B cell (primary cell): ENCODE data around the gene PTPRN. TPM values are rescaled to one million over a fixed set of nuclear protein-coding genes. Genes with fewer than 3 reads are reported as not detected.

Source experiments
- ATAC-seq: fragments of 200-7000 bp; cut with Tn5 transposase; one replicate; pipeline ENCODE4 v1.10.0; 2021; ENCODE audit warnings: low read depth, mild to moderate bottlenecking, moderate number of reproducible peaks, moderate library complexity
- CTCF ChIA-PET: fragments of 350-600 bp; sonication (Branson Sonifier 250); formaldehyde crosslinking; loops from one replicate; lab custom pipeline; 2021; ENCODE audit warnings: antibody characterized with exemption, inconsistent platforms; lab: Charles Lee
- POLR2A ChIA-PET: fragments of 350-600 bp; sonication (Branson Sonifier 250); formaldehyde crosslinking; loops from one replicate; lab custom pipeline; 2021; ENCODE audit warnings: antibody characterized with exemption; lab: Charles Lee
- DNase-seq: peaks from one replicate; pipeline ENCODE4 v3.0.0; 2013
- H2AFZ ChIP-seq: 2 replicates; pipeline ENCODE4 v1.6.1; 2012; ENCODE audit warnings: mild to moderate bottlenecking, low read depth, low read length; ENCODE audit not compliant: insufficient read depth, poor library complexity, severe bottlenecking
- H3K27ac ChIP-seq, 2 donors: 1 replicate in 1 of 2; 2 replicates in 1 of 2; pipeline ENCODE4 v1.5.1; 2012 to 2013; ENCODE audit warnings: low read length in 2 of 2, mild to moderate bottlenecking in 2 of 2, moderate library complexity in 1 of 2
- H3K27me3 ChIP-seq, 4 experiments: fragments of 200-600 bp in 1 of 4; sonication (generic) in 1 of 4; replicated peaks in 1 of 4; 1 replicate in 2 of 4; 2 replicates in 2 of 4; pipeline versions ENCODE4 v1.6.1 to v1.7.0; 2013 to 2016; ENCODE audit warnings: low read length in 3 of 4, mild to moderate bottlenecking in 2 of 4, mixed read lengths in 1 of 4, moderate library complexity in 1 of 4; ENCODE audit not compliant: insufficient read depth in 4 of 4, control insufficient read depth in 3 of 4; ENCODE audit errors: control extremely low read depth in 1 of 4
- H3K36me3 ChIP-seq, 2 experiments: replicated peaks in 1 of 2; 1 replicate in 1 of 2; 2 replicates in 1 of 2; pipeline versions ENCODE4 v1.6.1 to v1.7.1; 2013; ENCODE audit warnings: low read length in 1 of 2; ENCODE audit not compliant: insufficient read depth in 2 of 2, control insufficient read depth in 1 of 2; ENCODE audit errors: control extremely low read depth in 1 of 2, extremely low read depth in 1 of 2
- H3K4me1 ChIP-seq, 2 donors: fragments of 200-600 bp in 1 of 2; sonication (generic) in 1 of 2; 1 replicate in 1 of 2; 2 replicates in 1 of 2; pipeline versions ENCODE4 v1.5.1 to v1.6.1; 2013 to 2017; ENCODE audit warnings: low read length in 2 of 2; ENCODE audit not compliant: control insufficient read depth in 2 of 2, insufficient read depth in 2 of 2
- H3K4me2 ChIP-seq: replicated peaks from 2 replicates; pipeline ENCODE3; 2012; ENCODE audit warnings: mild to moderate bottlenecking, low read depth, low read length; ENCODE audit not compliant: poor library complexity, severe bottlenecking
- H3K4me3 ChIP-seq, 5 experiments: fragments of 200-600 bp in 1 of 5; sonication (generic) in 1 of 5; 1 replicate in 3 of 5; 2 replicates in 2 of 5; pipeline versions ENCODE4 v1.5.1 to v1.7.0; 2011 to 2016; ENCODE audit warnings: low read length in 4 of 5, mild to moderate bottlenecking in 4 of 5, low read depth in 2 of 5, control low read depth in 1 of 5, moderate library complexity in 1 of 5; ENCODE audit not compliant: insufficient read depth in 1 of 5; ENCODE audit errors: control extremely low read depth in 1 of 5, extremely low read depth in 1 of 5
- H3K79me2 ChIP-seq: fragments of 200-600 bp; sonication (generic); one replicate; pipeline ENCODE4 v1.6.0; 2016; ENCODE audit warnings: low read length; ENCODE audit not compliant: control insufficient read depth, insufficient read depth
- H3K9ac ChIP-seq: fragments of 200-600 bp; sonication (generic); 2 replicates; pipeline ENCODE4 v1.6.1; 2017; ENCODE audit warnings: mild to moderate bottlenecking, low read length, moderate library complexity
- H3K9me3 ChIP-seq, 3 donors: one replicate each; pipeline versions ENCODE4 v1.6.1 to v1.7.1; 2013; ENCODE audit warnings: low read length in 2 of 3; ENCODE audit not compliant: control insufficient read depth in 2 of 3, insufficient read depth in 1 of 3; ENCODE audit errors: control extremely low read depth in 1 of 3
- H4K20me1 ChIP-seq: 2 replicates; pipeline ENCODE4 v1.6.0; 2012; ENCODE audit warnings: mild to moderate bottlenecking, low read length; ENCODE audit not compliant: insufficient read depth, control insufficient read depth, poor library complexity, severe bottlenecking
- H3K27ac Mint-ChIP-seq: one replicate; pipeline ENCODE4 v1.8.0; 2021; ENCODE audit warnings: mixed read lengths
- H3K27me3 Mint-ChIP-seq: one replicate; pipeline ENCODE4 v1.8.0; 2021; ENCODE audit warnings: mixed read lengths
- H3K4me1 Mint-ChIP-seq: one replicate; pipeline ENCODE4 v1.8.0; 2021; ENCODE audit warnings: mixed read lengths
- H3K4me3 Mint-ChIP-seq: one replicate; pipeline ENCODE4 v1.8.0; 2021; ENCODE audit warnings: mixed read lengths
- H3K9me3 Mint-ChIP-seq: one replicate; pipeline ENCODE4 v1.8.0; 2022; ENCODE audit warnings: mixed read lengths; ENCODE audit not compliant: insufficient read depth
- CTCF ChIP-seq: fragments of 200-600 bp; IDR thresholded peaks from one replicate; pipeline ENCODE4 v1.8.0; 2022; ENCODE audit warnings: antibody characterized with exemption, mild to moderate bottlenecking
- EZH2 ChIP-seq: IDR thresholded peaks from 2 replicates; pipeline ENCODE4 v1.6.1; 2012; ENCODE audit warnings: borderline replicate concordance, low read depth, mild to moderate bottlenecking, moderate library complexity, low read length; ENCODE audit not compliant: insufficient read depth, poor library complexity, severe bottlenecking
- WGBS: methylation state at CpG from one replicate; pipeline ENCODE4 v1.1.5; 2013; ENCODE audit warnings: missing lambda C conversion rate; ENCODE audit not compliant: insufficient coverage; 5-methylcytosine and 5-hydroxymethylcytosine counted together
- intact Hi-C: fragments of 100-400 bp; cut with micrococcal nuclease; formaldehyde crosslinking; loops from one replicate; pipeline ENCODE4 v1.10.0; 2022
- polyA minus RNA-seq: library from RNA; depleted of rRNA, polyadenylated mRNA; stranded (reverse); fragments of >200 nt; gene quantifications from 2 replicates; pipeline ENCODE4 v1.2.3, GENCODE V29; 2012
- polyA plus RNA-seq: library from polyadenylated mRNA; depleted of rRNA; stranded (reverse); fragments of >200 nt; gene quantifications from 2 replicates; pipeline ENCODE4 v1.2.3, GENCODE V29; 2012
- total RNA-seq, 2 donors: library from RNA; stranded (reverse); fragments of 120-200 nt in 1 of 2; gene quantifications; 1 replicate in 1 of 2; 2 replicates in 1 of 2; pipeline versions ENCODE4 v1.2.3 to v1.2.4, GENCODE V29; 2013 to 2022

The PTPRN gene
- total RNA-seq (not detected in 2 replicates), polyA plus RNA-seq (0.04 and 0.09 TPM in 2 replicates), polyA minus RNA-seq (0.43 TPM in 1 of 2 replicates, not detected in the other)
- total RNA-seq (2013) = 0.28 TPM

- H3K27ac ChIP-seq = no peak within 1 kb of the TSS
- H3K4me2 ChIP-seq = no peak within 1 kb of the TSS
Measured at GRCh38 chr2:219309278-219309677, at the start of gene PTPRN. Gene PTPRN (minus strand): TSS chr2:219309401. CDS start chr2:219309332, 69 bp downstream.

More at GRCh38 chr2:219309278-219309677, at the start of gene PTPRN:
- peaks cover 0 to 6% of the 10 kb centered on the region in 2 donors for H3K4me1 ChIP-seq
- no peaks in the 10 kb centered on the region for H4K20me1 ChIP-seq
- Mint-ChIP-seq H3K4me3 (no peak within 1 kb of the TSS), H3K27ac (no peak within 1 kb of the TSS), H3K9me3 (peaks cover 2% of the 10 kb centered on the region), H3K27me3 (peaks cover 61% of the 10 kb centered on the region), H3K4me1 (peaks cover 2% of the 10 kb centered on the region)
- no peak within 1 kb of the TSS for H3K9ac ChIP-seq
- TF ChIP-seq EZH2 (no peak), CTCF (no peak)
- intact Hi-C loops = no loop called here
- H3K79me2 ChIP-seq = no peaks in the 10 kb centered on the region
- ATAC-seq (no peak), DNase-seq (peak; percentile 6)
- H3K4me3 ChIP-seq = no peak within 1 kb of the TSS
- H3K27me3 ChIP-seq = peaks cover 0 to 37% (median 27%) of the 10 kb centered on the region in 4 experiments
- H3K36me3 ChIP-seq = no peaks in the 10 kb centered on the region
- peaks cover 0 to 20% (median 0%) of the 10 kb centered on the region in 3 donors for H3K9me3 ChIP-seq
- no peak within 1 kb of the TSS for H2AFZ ChIP-seq
- CTCF ChIA-PET = interaction anchor here (0.7 kb wide), 1 partner anchor 10 kb away, joined by 3 read pairs; no protein-coding TSS in a partner anchor
- WGBS = 10% methylated on average over 34 of the region's 37 CpGs
- POLR2A ChIA-PET = no interaction called here
